Measurements from ENCODE around the gene AMBP.
A peak's percentile ranks its signal among the peaks of the same experiment; 100 is the strongest.

Gene AMBP

DNA sequence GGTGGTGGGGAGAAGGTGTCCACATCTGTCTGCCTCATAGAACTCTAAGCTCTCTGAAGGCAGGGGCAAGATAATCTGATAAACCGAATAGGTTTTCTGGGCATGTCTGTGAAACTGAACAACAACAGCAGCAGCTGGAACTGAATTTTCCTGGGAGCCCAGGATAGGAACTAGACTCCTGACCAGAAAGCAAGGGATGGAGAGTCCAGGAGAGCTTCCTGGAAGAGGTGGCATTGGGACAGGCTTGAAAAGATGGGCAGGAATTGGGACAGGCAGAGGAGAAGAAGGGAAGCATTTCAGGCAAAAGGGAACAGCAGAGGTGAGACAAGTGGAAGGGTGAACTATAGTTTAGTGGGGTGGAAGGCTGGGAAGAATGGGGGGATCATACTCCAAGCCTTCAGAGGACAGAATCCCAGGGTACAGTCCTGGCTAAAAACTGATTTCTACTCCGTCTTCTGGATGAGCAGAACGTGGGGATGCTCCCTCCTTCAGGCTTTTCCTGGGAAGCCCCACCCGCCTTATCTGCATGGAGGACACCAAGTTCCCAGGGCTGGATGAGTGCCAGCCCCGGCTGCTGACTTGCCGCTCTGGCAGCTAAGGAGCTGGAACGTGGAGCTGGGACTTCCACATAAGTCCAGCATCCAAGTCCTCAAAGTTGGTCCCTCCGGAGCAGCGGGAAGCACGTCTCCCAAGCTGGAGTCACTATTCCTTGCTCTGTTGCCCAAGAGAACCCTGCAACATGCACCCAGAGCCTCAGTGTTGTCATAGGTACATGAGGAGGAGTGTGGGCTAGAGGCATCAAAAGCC is 34.9 kb upstream of the AMBP start:
- DNase-seq = no peak

DNA sequence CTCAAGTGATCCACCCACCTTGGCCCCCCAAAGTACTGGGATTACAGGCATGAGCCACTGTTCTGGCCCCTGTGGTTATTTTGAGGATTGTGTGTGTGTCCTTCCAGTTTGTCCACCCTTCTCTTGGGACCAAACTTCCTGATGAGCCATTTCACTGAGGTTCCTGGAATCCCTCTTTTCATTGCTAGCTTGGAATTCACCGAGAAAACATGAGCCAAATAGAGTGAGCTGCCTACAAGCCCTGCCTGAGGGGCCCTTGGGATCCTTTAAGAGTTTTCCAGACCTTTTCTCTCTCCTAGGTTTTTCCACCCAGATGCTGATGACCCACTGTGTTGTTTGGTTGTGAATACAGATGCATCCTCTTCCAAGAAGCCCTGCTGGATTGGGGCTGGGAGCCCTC is 34.2 kb upstream of the AMBP start:
- DNase-seq = no peak

DNA sequence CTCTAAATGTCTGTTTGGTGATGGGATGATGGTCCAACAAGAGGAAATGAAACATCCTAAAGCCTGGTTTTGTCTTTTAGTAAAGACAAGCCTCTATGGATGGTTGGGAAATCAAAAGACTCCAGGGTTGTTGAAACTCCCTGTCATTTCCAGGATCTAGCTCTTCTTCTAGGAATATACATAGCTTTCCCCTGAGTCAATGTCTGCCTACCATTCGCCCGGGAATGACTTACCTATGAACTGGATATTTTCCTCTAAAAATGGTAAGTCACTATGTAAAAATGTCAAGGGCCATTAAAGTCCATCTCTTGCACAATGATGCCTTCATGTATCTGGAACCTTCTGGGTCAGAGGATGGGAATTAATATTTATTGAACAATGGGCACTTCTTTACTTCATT is 32.1 kb upstream of the AMBP start:
- no peak for DNase-seq

DNA sequence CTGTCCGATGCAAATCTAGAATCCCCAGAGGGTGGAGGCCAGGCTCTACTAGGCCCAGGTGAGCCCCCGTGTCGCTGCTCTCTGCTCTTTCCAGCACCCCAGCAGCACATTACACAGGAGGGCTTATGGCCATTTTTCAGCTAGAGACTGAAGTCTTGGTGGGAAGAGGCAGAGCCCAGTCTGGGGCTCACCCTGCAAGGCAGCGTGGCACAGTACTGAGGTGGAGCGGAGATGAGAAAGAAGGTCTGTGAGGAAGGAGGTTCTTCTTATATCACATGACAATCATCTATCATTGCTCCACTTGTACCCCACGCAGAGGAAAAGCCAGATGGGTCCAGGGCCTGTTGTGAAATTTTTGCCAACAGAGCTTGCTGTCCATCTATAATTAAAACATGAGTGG is 31.0 kb upstream of the AMBP start:
- DNase-seq = no peak

DNA sequence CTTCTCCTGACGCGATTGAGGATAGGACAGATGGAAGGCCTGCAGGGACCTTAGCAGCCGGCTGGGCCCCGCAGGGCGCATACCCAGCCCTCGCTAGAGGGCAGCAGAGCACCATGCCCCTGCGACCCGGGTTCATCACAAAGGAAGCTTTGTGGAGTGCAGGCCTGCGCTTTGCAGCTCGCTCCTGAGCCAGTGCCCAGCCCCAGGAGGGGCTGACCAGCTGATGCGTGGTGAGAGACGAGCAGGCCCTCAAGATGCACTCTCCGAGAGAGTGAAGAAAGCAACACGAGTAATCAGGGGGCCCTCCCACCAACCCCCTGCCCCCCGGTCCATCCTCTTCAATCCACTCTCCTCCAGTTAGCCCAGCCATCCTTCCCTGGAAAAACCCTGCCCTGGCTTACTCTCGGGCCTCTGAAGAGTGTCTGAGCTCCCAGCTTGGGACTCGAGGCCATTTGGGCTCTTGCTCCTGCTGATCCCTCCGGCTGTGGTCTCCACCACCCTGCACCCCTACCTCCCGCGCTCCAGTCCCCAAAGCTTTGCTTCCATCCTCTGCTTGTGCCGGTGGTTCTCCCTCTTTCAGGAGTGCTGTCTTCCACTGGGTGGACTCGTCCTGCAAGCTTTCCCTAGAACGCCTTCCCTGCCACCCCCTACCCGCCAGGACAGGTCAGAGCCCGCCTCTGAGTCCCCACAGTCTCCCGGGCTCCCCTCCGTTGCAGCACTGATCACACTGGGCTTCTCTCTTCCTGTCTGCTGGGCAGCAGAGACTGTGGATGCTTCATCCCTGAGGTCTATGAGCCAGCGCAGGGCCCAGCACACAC is 30.1 kb upstream of the AMBP start:
- peak; percentile 54 for DNase-seq

DNA sequence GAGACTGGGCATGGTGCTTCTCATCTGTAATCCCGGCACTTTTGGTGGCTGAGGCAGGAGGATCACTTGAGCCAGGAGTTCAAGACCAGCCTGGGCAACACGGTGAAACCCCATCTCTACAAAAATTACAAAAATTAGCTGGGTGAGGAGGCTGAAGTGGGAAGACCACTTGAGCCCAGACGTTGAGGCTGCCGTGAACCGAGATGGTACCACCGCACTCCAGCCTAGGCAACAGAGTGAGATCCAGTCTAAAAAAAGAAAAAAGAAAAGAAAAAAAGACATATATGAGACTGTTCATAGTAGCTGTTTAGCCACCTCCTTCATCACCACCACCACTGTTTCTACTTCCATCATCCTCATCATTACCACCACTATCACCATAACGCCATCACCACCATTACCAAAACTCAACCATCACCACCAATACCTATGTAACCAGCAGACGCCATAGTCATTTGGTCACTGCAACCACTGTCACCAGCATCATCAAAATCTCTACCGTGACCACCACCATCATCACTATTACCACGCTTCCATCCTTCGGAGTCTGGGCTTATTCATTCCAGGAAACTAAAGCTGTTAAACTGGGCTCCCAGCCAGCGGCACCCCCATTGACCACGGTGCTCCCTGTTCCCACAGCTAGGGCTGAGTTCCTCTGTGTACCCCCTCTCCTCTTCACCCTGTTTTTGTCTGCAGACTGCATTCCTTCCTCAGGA is 29.3 kb upstream of the AMBP start:
- no peak for DNase-seq

DNA sequence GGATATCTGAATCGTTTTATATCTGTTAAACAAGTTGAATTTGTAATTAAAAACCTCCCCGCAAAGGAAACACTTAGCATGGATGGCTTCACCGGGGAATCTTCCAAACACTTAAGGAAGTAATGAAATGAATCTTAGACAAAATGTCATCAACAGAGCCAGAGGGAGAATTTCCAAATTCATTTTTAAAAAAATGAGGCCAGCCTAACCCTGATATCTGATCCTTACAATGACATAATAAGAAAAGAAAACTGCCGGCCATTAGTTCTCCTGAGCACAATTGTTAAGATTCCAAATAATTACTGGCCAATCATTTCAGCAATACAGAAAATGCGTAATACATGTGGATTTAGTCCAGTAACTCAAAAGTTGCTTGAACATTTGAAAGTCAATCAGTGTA is 27.1 kb upstream of the AMBP start:
- no peak for DNase-seq

DNA sequence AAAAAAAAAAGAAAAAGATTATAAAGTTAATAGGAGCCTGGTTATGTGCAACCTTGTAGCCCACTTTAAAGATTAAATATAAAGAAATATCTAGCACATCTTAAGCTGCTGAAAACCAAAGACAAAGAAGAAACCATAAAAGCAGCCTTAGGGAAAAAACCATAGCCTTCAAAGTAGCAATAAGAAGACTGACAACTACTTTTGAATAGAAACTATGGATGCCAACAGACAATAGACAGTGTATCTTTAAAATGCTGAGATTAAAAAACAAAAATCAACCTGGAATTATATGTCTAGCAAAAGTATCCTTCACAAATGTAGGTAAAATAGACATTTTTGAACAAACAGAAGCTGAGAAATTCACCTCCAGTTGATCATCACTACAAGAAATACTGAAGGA is 24.4 kb upstream of the AMBP start:
- no peak for DNase-seq

DNA sequence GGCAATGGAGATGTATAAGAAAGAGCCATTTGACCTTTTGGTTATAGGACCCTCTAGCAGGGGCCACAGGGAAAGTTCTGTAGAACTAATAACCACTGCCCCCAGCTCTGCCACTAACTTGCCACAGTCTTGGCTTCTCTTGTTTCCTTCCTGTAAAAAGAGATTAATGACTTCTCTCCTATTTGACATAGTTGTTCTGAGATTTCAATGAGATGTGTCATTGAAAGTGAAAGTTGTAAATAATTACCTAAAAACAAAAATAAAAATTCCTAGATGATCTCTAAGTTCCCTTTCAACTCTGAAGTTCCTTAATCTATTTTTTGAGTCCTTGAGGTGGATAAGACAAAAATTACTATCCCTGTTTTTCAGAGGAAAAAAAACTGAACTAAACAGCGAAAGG is 22.4 kb upstream of the AMBP start:
- no peak for DNase-seq

DNA sequence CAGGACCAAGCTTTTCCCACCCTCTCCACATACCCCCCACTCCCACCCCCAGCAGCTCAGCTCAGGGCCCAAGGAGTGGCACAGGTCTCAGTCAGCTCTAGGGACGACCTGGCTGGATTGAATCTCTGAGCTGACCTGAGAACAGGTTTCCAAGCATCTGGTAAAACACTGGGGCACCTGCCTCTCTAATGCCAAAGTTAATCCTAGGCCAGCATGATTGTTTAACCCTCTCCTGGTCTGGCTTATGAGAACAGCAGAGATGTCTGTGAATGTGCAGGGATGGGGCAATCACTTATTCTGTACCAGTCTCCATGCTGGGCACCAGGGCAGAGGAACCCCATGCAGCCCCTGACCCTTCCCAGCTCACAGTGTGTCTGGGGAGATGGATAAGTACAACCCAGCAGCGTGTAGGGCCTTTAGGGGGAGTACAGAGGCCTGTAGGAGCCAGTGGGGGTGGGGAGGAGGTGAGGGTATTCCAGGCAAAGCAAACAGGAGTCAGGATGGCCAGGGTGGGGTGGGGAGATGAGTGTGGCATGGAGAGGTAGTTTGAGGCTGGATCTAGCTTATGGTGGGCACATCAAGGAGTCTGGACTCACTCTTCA is 21.7 kb upstream of the AMBP start:
- DNase-seq = peak; percentile 64

DNA sequence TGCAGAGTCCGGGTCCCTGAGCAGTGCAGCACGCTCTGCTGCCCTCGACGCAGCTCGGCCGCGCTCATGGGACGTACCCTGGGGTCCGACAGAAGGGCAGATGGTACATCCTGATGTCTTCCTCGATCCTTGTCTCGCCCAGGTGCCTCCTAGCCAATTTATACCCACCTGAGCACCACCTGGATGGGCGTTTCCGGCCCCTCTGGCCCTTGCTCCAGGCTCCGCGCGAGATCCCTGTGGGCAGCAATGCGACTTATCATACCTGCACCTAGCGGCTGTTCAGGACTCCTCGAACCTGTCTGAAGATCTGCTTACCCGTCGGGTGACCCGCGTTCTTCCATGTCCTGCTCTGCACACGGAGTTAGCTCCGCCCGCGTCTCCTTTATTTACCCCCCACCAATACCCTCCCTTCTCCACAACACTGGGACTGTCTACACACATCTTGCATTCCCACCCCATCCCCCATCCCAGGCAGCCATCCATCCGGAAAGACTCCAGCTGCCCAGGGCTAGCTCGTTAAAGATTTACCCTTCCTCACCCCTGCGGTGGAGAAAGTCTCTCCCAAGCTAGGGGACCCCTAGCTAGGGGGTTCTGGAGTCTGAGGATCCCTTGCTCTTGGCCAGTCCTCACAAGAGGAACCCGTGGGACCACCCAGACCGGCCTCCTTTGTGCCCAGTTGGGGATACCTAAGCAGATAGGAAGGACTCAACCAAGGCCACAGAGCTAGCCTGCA is 21.0 kb upstream of the AMBP start, which contains the start of gene KIF12:
TSS of gene KIF12 (minus strand) at position 357 of the 733 bp plus-strand sequence. CDS start at position 341, 16 bp downstream.
- DNase-seq = peak; percentile 68

DNA sequence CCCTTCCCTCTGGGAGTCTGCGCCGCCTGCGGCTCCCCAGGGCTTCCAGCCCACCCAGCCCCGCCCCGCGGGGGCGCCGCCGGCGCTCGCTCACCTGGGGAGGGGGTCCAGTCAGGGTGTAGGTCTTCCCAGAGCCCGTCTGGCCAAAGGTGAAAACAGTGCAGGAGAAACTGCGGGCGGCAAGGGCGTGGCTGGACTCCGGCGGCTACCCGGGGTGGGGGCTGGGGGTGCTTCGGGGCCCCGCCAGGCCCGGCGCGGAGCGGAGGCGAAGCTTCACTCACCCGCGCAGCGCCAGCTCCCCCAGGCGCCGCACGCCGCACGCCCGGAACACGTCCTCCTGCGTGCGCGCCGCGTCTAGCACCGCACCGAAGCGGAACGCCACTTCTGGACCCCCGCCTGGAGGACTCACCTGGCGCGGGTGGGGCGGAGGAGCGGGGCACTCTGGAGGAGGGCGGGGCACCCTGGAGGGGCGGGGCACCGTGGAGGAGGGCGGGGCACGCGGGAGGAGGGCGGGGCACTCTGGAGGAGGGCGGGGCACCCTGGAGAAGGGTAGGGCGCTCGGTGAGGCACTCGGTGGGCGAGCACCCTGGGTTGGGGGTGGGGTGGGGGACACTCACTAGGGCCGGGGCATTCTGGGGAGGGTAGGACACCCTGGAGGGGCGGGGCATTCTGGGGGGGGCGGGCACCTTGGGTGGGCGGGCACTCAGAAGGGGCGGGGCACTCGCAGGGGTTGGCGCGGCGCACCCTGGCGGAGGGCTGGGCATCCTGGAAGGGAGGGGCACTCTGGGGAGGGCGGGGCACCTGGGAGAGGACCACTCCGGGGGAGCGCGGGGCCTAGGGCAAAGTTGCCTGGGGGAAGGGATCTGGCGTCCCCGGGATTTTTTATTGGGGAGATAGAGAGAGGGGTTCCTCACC is 20.2 kb upstream of the AMBP start:
- DNase-seq = no peak

DNA sequence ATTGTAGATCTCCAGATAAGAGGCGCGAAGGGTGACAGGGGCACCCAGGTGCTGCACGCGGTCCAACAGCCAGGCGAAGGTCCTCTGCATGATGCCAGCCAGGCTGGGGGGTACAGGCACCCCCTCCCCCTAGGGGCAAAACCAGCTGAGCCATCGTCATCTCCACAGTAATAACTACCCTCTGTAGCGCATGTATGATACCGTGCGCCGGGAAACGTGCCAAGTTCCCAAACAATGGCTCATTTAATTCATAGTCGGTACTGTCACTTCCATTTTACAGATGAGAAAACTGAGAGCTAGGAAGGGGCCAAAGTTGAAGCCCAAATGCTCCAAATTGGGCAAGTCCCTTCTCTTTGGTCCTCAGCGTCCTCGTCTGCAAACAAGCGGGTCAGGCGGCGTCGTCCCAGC is 19.5 kb upstream of the AMBP start:
- no peak for DNase-seq

DNA sequence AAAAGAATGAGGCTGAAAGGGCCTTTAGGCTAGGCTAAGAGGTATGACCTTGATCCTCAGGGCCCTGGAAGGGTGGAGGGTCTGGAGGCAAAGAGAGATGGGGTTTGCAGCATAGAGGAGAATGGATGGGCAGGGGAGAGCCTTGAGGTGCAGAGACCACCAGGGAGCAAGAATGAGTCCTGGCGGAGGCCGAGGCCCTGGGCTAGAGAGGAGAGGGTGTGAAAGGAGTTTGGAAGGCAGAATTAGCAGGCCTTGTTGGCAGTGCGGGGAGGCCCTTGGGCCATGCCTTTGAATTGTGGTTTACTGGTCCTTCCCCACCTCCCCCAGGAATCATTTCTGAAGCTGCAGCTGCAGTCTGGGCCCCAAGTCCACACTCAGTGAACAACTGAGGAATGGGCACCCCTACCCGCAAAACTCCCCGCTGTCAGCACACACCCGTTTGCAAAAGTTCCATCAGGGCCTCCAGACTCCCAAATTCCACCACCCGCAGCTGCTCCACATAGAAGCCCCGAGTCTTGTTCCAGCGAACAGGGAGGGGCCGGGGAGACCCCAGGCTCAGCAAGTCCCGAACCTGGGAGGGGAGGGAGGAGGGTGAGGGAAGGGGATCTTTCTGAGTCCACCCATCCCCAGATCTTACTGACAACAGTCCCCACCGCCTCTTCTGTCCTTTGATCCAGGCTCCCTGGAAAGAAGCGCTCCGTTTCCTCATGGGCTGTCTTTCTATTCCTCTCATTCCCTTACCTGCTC is 18.9 kb upstream of the AMBP start:
- DNase-seq = no peak

DNA sequence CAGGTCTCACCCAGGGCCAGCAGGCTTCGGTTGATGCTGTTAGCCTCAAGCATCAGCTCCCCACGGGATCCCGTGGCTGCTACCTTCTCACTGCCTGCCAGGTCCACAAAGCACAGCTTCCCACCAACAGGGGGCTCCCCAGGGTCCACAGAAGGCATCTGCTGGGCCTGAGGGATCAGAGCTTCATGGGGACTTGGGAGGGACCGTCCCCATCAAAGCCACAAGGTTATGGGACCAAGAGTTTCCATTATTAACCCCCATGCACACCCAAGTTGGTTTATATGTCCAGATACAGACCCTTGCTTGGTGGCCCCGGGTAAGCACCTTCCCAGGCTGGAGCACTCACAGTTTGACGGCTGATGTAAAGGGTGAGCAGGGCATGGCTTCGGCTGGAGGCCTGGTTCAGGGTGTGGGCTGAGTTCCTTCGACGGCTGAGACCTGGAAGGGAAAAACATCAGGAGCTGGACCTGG is 18.0 kb upstream of the AMBP start:
- DNase-seq = no peak

DNA sequence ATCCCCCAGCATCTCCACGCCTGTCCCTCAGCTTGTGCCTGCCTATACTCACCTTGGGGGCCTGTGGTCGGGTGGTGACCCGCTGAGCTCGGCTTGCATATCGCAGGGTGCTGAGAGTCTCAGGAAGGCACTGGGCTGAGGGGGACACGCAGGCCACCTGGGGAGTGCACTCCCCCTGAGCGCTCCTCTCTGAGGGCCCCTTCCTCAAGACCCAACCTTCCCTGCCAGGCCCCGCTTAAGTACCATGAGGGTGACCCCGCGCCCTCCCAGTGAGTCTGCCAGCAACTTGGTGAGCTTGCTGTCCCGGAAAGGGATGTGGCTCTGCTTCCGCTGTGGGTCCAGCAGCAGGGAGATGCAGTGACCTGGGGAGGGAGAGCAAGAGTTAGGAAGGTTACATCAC is 16.9 kb upstream of the AMBP start:
- DNase-seq = no peak

DNA sequence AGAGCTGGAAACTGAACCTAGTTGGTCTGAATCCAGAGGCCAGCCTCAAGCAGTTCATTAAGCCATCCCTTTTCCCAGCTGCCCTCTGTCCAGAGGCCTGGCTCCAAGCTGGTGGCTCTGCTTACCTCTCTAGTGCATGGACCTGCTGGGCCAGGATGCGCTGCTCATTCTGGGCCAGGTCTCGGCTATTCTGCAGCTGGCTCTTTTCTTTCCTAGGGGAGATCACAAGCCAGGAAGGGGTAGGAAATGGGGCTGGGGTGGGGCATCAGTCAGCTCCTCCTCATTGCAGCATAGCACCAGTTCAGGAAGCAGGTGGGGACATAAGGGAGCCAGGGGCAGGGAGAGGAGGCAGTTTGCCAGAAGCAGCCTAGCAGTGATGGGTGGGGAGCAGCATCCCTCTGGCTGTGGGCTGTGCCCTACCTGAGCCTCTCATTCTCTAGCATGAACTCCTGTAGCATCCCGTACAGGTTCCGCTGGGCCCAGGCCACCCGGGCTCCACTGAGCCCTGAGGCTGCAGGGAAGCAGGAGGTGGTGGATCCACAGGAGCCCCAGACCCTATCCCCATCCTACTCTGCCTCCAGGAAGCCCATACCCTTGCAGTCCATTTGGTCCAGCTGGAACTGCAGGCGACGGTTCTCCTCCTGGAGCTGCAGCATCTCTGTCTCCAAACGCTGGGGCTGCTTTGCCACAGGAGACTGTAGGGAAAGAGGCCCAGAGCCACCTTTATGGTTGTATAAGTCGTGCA is 15.8 kb upstream of the AMBP start:
- DNase-seq = no peak

DNA sequence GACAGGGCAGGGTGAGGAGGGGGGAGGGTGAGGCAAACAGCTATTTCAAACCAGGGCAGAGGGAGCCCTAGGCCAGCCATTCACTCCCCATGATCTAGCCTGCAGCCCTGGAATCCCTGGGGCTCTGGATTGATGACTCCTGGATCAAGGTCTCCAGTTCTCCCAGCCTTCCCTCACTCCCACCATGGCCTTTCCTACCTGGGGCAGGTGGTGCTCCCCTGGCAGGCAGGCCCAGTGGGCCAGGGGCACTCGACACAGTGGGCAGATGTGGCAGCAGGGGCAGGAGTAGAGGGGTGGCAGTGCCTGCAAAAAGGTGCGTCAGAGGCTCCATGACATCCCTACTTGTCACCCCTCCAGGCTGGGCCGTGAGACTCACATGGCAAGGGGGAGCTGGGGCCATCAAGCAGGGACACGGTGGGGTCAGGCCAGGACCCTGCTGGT is 15.0 kb upstream of the AMBP start:
- DNase-seq = no peak

DNA sequence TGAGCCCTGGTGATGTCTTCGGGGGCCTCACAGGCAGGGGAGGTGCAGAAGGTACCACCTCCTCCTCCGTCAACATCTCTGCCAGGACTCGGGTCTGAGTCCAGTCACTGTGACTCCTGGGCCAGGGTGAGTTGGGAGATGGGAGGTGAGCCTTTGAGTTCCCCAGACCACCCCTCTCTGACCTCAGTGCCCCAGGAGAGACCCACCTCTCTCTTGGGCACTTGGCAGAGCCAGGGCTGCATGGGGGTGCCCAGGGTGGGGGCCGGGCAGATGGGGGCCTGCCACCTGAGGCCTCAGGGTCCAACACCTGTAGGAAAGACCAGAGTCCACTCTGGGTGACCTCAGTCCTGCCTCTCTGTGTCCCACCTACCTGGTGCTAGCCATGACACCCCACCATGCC is 14.2 kb upstream of the AMBP start:
- no peak for DNase-seq

DNA sequence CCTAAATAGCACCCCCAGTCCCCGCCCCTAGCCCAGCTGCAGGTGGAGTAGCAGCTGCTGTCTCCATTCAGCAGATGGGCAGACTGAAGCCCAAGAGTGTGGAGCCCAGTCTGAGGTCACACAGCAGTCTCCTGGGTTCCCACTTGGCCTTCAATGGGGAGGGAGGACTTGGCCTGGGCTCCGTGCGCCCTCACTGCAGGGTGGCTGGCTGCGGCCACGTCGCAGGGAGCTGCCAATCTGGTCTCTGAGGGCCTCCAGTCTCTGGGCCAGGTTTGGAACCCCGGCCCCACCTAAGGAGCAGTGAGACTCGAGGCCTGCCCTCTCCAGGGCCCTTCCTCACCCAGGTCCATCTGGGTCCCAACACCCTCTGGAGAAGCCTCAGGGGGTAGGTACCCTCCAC is 13.6 kb upstream of the AMBP start:
- no peak for DNase-seq

Measured in NCI-H524 treated with DMSO at 0.1 percent for 48 hours (cell line).